Brain microvascular endothelial cell (primary cell): ENCODE data around the gene SAP30BP.
A peak's percentile ranks its signal among the peaks of the same experiment; 100 is the strongest.

ENCODE experiments used
- DNase-seq: peaks from one replicate; pipeline ENCODE4 v3.0.0-alpha.2; 2020
- H3K27ac ChIP-seq: fragments of 250-450 bp; sonication (Bioruptor Pico); 2 replicates; pipeline ENCODE4 v1.5.1; 2020; ENCODE audit warnings: mild to moderate bottlenecking, moderate library complexity
- H3K27me3 ChIP-seq: fragments of 250-450 bp; sonication (Bioruptor Pico); replicated peaks from 2 replicates; pipeline ENCODE4 v1.5.1; 2020; ENCODE audit warnings: mild to moderate bottlenecking
- H3K36me3 ChIP-seq: fragments of 250-450 bp; sonication (Bioruptor Pico); replicated peaks from 2 replicates; pipeline ENCODE4 v1.5.1; 2020; ENCODE audit warnings: mild to moderate bottlenecking
- H3K4me3 ChIP-seq: 2 replicates; pipeline ENCODE4 v1.5.1; 2011; ENCODE audit warnings: low read depth, mild to moderate bottlenecking, control low read depth, low read length, moderate library complexity
- in situ Hi-C: cut with HindIII; loops from 2 replicates; pipeline ENCODE4 v1.10.0; 2017; ENCODE audit warnings: low sequenced_read_pairs, low pct_ligation_motif_present
- TF ChIP-seq, protein P1 (sequence below): IDR thresholded peaks from 2 replicates; pipeline ENCODE4 v1.5.1; 2011; ENCODE audit warnings: low read depth, mild to moderate bottlenecking, moderate library complexity, low read length, control low read depth, inconsistent platforms; ENCODE audit errors: missing control alignments

SAP30BP gene

DNA sequence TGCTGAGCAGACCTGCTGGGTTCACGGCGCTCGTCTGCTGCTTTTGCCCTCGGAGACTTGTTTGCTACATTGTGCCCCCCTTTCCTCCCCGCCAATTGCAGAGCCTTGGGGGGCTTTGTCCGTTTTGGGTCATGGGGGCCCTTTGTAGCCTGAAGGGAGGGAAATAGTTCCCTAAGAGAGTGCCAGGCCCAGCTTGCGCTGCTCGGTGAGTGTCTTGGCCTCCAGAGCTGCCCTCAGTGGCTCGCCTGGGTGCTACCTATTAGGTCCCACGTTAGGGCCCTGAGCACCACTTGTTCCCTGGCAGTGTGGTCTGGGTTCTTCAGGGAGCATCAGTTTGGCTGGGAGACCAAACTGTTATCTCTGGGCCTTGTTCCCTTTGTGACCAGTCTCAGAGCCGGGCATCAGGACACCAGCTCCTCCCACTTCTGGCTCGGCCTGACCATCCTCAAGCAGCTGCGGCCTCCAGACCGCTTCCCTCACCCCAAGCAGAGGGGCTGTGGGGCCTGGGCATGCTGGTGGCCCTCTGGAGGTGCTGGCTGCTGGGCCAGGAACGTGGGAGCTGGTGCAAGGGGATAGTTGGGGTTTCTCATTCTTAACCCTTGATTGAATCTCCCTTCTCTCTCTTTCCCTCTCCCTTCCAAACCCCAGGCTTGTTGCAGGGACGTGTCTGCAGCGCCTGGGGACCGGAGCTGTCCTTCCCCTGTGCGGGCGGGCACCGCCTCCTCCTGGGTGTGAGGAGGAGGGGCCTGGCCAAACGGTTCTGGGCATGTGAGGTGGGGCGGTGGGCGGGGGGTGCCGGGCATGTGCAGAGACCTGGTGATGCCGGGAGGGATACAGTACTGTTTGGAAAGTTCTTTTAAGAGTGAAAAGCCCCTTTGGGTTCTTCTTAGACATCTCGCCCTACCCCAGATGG is 38.1 kb downstream of the SAP30BP start:
- no peaks in the 10 kb centered on the region for H3K27me3 ChIP-seq
- in situ Hi-C loops = no loop called here
- DNase-seq = no peak
- TF ChIP-seq, protein P1, sequence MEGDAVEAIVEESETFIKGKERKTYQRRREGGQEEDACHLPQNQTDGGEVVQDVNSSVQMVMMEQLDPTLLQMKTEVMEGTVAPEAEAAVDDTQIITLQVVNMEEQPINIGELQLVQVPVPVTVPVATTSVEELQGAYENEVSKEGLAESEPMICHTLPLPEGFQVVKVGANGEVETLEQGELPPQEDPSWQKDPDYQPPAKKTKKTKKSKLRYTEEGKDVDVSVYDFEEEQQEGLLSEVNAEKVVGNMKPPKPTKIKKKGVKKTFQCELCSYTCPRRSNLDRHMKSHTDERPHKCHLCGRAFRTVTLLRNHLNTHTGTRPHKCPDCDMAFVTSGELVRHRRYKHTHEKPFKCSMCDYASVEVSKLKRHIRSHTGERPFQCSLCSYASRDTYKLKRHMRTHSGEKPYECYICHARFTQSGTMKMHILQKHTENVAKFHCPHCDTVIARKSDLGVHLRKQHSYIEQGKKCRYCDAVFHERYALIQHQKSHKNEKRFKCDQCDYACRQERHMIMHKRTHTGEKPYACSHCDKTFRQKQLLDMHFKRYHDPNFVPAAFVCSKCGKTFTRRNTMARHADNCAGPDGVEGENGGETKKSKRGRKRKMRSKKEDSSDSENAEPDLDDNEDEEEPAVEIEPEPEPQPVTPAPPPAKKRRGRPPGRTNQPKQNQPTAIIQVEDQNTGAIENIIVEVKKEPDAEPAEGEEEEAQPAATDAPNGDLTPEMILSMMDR = no peak
- peaks cover 58% of the 10 kb centered on the region for H3K36me3 ChIP-seq
- H3K27ac ChIP-seq = no peak overlapping the region
- H3K4me3 ChIP-seq = no peak overlapping the region

DNA sequence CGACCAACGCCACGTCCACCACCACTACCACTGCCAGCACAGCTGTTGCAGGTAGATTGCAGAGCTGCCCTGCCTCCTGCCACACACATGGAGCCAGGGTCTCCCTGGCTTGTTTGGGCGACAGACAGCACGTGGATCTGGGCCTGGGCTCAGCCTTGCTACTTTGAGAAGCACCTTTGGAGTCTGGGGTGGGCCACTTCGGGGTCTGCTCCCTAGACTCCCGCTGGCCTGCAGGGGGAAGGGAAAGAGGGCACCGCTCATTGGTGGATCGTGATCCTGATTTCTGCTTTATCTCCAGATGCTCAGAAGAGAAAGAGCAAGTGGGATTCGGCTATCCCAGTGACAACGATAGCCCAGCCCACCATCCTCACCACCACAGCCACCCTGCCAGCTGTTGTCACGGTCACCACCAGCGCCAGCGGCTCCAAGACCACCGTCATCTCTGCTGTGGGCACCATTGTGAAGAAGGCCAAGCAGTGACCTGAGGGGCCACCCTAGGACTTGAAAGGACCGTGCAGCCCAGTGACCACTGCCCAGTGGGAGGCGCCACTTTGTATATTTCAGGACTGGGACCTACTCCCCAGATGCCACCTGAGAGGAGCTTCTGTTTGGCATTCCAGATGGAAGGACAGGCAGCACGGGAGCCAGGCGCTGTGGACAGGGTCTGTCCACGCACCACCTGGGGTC is 39.0 kb downstream of the SAP30BP start:
- in situ Hi-C loops = no loop called here
- no peak overlapping the region for H3K4me3 ChIP-seq
- H3K27ac ChIP-seq = no peak overlapping the region
- peaks cover 52% of the 10 kb centered on the region for H3K36me3 ChIP-seq
- TF ChIP-seq, protein P1 = no peak
- no peaks in the 10 kb centered on the region for H3K27me3 ChIP-seq
- DNase-seq = no peak

DNA sequence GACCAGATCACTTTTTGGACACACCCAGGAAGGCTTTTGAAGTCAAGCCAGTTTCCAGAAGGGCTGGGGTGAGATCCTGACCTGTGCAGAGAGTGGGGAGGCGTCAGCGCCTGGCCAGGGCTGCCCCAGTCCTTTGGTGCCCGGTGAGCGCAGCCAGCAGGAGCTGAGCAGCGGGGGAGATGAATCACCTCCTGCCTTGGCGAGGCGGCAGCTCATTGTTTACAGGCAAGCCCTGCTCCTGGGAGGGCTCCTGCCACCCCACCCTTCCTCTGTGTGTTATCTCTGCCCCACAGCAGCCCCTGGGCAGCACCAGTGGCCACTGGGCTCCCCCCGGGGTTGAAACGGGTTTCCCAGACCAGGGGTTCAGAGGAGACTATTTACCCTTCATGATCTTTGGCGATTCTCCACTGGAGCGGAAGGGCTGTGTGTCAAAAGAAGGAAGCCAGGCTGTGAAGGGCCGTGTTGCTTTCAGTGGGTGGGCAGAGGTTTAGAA is 40.0 kb downstream of the SAP30BP start:
- Histone ChIP-seq H3K27me3 (no peaks in the 10 kb centered on the region), H3K4me3 (no peak overlapping the region), H3K27ac (no peak overlapping the region), H3K36me3 (peaks cover 45% of the 10 kb centered on the region)
- in situ Hi-C loops = no loop called here
- peak; percentile 48 for DNase-seq
- TF ChIP-seq, protein P1 = no peak

DNA sequence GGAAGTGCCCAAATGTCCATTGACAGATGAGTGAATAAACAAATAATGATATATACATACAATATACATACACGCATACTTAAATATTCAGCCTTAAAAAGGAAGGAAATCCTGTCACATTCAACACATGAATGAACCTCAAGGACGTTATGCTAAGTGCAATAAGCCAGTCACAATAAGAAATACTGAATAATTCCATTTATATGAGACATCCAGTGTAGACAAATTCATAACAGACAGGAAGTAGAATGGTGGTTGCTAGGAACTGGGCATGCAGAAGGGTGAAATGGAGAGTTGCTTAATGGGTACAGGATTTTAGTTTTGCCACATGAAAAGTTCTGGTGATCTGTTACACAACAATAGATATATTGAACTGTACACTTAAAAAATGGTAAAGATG is 45.3 kb downstream of the SAP30BP start:
- no peak overlapping the region for H3K27ac ChIP-seq
- no peak overlapping the region for H3K4me3 ChIP-seq
- in situ Hi-C loops = no loop called here
- no peaks in the 10 kb centered on the region for H3K27me3 ChIP-seq
- TF ChIP-seq, protein P1 = no peak
- DNase-seq = no peak
- H3K36me3 ChIP-seq = peaks cover 6% of the 10 kb centered on the region

DNA sequence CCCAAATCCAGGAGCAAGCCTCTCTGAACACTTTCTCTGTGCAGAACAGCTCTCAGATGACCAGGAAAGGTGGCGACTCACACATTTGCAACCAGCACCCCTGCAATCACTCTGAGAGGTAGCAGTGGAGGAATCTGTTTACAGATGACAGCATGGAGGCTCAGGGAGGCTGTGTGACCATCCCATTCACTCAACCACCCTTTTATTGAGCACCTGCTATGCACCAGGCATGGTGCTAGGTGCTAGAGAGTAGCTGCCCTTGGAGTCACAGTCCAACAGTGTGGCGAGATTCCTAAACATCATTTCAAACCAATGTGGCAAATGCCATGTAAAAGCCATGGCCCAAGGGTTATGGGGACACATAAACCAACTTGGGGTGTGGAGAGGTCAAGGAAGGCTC is 52.6 kb downstream of the SAP30BP start:
- DNase-seq = no peak
- Histone ChIP-seq H3K4me3 (no peak overlapping the region), H3K27me3 (peaks cover 23% of the 10 kb centered on the region), H3K36me3 (no peaks in the 10 kb centered on the region), H3K27ac (no peak overlapping the region)
- TF ChIP-seq, protein P1 = no peak
- in situ Hi-C loops = no loop called here
